ENCODE data around the gene FADS3. TPM values are rescaled to one million over a fixed set of nuclear protein-coding genes. Genes with fewer than 3 reads are reported as not detected.
A peak's percentile ranks its signal among the peaks of the same experiment; 100 is the strongest.

The FADS3 gene
- total and polyA plus RNA-seq, 9 of the 15 experiments (the other 6 are each of a cell fraction or from before 2014, with no cell fraction given) = 0.97 to 148 (median 92.7) TPM

- TF ChIP-seq, protein P1, sequence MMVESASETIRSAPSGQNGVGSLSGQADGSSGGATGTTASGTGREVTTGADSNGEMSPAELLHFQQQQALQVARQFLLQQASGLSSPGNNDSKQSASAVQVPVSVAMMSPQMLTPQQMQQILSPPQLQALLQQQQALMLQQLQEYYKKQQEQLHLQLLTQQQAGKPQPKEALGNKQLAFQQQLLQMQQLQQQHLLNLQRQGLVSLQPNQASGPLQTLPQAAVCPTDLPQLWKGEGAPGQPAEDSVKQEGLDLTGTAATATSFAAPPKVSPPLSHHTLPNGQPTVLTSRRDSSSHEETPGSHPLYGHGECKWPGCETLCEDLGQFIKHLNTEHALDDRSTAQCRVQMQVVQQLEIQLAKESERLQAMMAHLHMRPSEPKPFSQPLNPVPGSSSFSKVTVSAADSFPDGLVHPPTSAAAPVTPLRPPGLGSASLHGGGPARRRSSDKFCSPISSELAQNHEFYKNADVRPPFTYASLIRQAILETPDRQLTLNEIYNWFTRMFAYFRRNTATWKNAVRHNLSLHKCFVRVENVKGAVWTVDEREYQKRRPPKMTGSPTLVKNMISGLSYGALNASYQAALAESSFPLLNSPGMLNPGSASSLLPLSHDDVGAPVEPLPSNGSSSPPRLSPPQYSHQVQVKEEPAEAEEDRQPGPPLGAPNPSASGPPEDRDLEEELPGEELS (CRISPR knock-in tag; IDR thresholded peaks at IDR 0.05; ENCODE audit: borderline replicate concordance) = no peak
- TF ChIP-seq, protein P2, sequence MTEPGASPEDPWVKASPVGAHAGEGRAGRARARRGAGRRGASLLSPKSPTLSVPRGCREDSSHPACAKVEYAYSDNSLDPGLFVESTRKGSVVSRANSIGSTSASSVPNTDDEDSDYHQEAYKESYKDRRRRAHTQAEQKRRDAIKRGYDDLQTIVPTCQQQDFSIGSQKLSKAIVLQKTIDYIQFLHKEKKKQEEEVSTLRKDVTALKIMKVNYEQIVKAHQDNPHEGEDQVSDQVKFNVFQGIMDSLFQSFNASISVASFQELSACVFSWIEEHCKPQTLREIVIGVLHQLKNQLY (CRISPR knock-in tag; conservative IDR thresholded peaks at IDR 0.05) = no peak
- TF ChIP-seq JUNB (CRISPR knock-in tag; conservative IDR thresholded peaks at IDR 0.05) (no peak), E2F8 (IDR thresholded peaks at IDR 0.05; ENCODE audit: low read depth, partially characterized antibody) (no peak), ZNF561 (CRISPR knock-in tag; conservative IDR thresholded peaks at IDR 0.05) (no peak), GATAD2B (IDR thresholded peaks at IDR 0.05; ENCODE audit: borderline replicate concordance) (peak; percentile 93), TCF7L2 (IDR thresholded peaks at IDR 0.05; ENCODE audit: low read depth, low read length) (no peak), MTA2 (IDR thresholded peaks at IDR 0.05; ENCODE audit: low read depth) (peak; percentile 88), GTF2B (IDR thresholded peaks at IDR 0.05; ENCODE audit: extremely low read depth, insufficient read length) (no peak), ZNF318 (IDR thresholded peaks at IDR 0.05; ENCODE audit: borderline replicate concordance in 1 of 2, low read depth in 1 of 2) (no peak)
These were observed 28.6 kb upstream of the FADS3 start (continued) for GRCh38 chr11:61919705-61920631.

Data from K562 (cell line).